ENCODE results near the gene SLC26A1.

SLC26A1 gene

DNA sequence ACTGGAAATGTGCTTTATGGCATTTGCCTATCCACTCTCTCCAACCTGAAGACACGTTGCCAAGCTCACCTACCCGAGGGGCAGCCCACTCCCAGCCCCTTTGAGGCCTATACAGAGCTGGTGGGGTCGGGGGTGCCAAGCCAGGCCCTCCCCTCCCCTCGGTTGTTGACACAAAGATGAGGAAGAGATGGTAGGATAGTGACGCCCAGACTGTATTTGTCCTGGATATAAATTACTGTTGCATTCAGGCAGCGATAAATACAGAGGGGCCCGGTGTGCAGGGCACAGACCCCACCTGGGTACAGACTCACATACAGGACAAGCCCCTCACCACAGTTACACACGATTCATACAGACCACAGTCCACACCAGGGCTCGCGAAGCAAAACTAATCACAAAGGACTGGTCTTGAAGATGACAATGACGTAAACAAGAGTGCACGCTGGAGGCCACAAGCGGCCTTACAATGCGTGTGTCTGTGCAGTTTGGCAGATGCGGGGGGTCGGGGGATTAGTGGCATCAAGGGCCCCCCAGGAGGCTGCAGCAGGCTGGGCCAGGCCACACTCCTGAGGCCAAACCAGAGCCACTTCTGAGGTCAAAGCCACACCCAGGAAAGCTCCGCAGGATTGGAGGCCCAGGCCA, 34.4 kb downstream of the SLC26A1 start:
- no peaks in the 10 kb centered on the region for H3K36me3 ChIP-seq (ENCODE audit: low read length)
- no peaks in the 10 kb centered on the region for H3K9me3 ChIP-seq (ENCODE audit: insufficient read depth, low read length)
- no peak overlapping the region for H3K9ac ChIP-seq (ENCODE audit: low read length)
- H3K4me2 ChIP-seq (ENCODE audit: low read depth, low read length, poor library complexity, severe bottlenecking): no peak overlapping the region
- H3K4me3 ChIP-seq (ENCODE audit: insufficient read depth, low read length, poor library complexity, severe bottlenecking): no peak overlapping the region
- no peaks in the 10 kb centered on the region for H3K79me2 ChIP-seq (ENCODE audit: insufficient read depth, low read length)
- H3K27ac ChIP-seq (ENCODE audit: low read depth, low read length): no peak overlapping the region
- H3K9me2 ChIP-seq (replicated peaks; ENCODE audit: insufficient read depth, low read length): no peaks in the 10 kb centered on the region
- no peaks in the 10 kb centered on the region for H3F3A ChIP-seq (ENCODE audit: insufficient read depth)
- TF ChIP-seq, protein P1, sequence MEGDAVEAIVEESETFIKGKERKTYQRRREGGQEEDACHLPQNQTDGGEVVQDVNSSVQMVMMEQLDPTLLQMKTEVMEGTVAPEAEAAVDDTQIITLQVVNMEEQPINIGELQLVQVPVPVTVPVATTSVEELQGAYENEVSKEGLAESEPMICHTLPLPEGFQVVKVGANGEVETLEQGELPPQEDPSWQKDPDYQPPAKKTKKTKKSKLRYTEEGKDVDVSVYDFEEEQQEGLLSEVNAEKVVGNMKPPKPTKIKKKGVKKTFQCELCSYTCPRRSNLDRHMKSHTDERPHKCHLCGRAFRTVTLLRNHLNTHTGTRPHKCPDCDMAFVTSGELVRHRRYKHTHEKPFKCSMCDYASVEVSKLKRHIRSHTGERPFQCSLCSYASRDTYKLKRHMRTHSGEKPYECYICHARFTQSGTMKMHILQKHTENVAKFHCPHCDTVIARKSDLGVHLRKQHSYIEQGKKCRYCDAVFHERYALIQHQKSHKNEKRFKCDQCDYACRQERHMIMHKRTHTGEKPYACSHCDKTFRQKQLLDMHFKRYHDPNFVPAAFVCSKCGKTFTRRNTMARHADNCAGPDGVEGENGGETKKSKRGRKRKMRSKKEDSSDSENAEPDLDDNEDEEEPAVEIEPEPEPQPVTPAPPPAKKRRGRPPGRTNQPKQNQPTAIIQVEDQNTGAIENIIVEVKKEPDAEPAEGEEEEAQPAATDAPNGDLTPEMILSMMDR (IDR thresholded peaks at IDR 0.05; ENCODE audit: insufficient read depth, low read length, poor library complexity, severe bottlenecking): no peak
- no peak for TF ChIP-seq EZH2phosphoT487 (conservative IDR thresholded peaks at IDR 0.05; ENCODE audit: low read length)
- no peak overlapping the region for H2AFZ ChIP-seq (ENCODE audit: low read depth, low read length, severe bottlenecking)
- H4K20me1 ChIP-seq (ENCODE audit: low read depth, low read length): no peaks in the 10 kb centered on the region
- H3K27me3 ChIP-seq (ENCODE audit: low read length): no peaks in the 10 kb centered on the region

DNA sequence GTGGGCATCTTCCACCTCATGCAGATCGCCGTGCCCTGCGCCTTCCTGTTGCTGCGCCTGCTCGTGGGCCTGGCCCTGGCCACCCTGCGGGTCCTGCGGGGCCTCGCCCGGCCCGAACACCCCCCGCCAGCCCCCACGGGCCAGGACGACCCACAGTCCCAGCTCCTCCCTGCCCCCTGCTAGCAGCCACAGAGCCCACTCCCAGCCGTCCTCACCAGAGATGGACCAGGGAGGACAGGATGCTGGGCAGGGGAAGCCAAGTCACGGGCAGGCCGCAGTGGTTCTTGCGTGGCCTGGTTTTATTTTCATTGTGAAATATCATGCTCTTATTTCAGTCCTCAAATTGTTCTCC, 34.9 kb downstream of the SLC26A1 start:
- Histone ChIP-seq H3K4me2 (ENCODE audit: low read depth, low read length, poor library complexity, severe bottlenecking) (no peak overlapping the region), H3K4me3 (ENCODE audit: insufficient read depth, low read length, poor library complexity, severe bottlenecking) (no peak overlapping the region), H3F3A (ENCODE audit: insufficient read depth) (no peaks in the 10 kb centered on the region), H3K79me2 (ENCODE audit: insufficient read depth, low read length) (no peaks in the 10 kb centered on the region), H2AFZ (ENCODE audit: low read depth, low read length, severe bottlenecking) (no peak overlapping the region), H3K27ac (ENCODE audit: low read depth, low read length) (no peak overlapping the region), H3K27me3 (ENCODE audit: low read length) (no peaks in the 10 kb centered on the region), H3K36me3 (ENCODE audit: low read length) (no peaks in the 10 kb centered on the region), H3K9ac (ENCODE audit: low read length) (no peak overlapping the region), H3K9me2 (replicated peaks; ENCODE audit: insufficient read depth, low read length) (no peaks in the 10 kb centered on the region), H3K9me3 (ENCODE audit: insufficient read depth, low read length) (no peaks in the 10 kb centered on the region), H4K20me1 (ENCODE audit: low read depth, low read length) (no peaks in the 10 kb centered on the region)
- no peak for TF ChIP-seq EZH2phosphoT487 (conservative IDR thresholded peaks at IDR 0.05; ENCODE audit: low read length)
- TF ChIP-seq, protein P1 (IDR thresholded peaks at IDR 0.05; ENCODE audit: insufficient read depth, low read length, poor library complexity, severe bottlenecking): no peak

DNA sequence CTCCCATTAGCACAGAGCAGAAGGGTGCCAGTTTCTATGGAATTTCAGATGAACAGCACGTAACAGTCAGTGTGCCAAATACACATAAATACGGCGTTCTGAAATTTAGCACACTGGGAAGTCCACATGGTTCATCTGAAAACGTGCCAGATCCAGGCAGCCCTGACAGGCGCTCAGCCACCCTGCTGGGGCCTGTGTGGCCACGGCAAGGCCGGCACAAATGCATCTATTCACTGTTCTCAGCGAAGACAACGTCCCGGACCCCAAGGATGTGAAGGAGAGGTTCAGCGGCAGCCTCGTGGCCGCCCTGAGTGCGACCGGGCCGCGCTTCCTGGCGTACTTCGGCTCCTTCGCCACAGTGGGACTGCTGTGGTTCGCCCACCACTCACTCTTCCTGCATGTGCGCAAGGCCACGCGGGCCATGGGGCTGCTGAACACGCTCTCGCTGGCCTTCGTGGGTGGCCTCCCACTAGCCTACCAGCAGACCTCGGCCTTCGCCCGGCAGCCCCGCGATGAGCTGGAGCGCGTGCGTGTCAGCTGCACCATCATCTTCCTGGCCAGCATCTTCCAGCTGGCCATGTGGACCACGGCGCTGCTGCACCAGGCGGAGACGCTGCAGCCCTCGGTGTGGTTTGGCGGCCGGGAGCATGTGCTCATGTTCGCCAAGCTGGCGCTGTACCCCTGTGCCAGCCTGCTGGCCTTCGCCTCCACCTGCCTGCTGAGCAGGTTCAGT, 35.5 kb downstream of the SLC26A1 start:
- no peaks in the 10 kb centered on the region for H4K20me1 ChIP-seq (ENCODE audit: low read depth, low read length)
- H3K79me2 ChIP-seq (ENCODE audit: insufficient read depth, low read length): no peaks in the 10 kb centered on the region
- H3K36me3 ChIP-seq (ENCODE audit: low read length): no peaks in the 10 kb centered on the region

More for the DNA sequence above, 35.5 kb downstream of the SLC26A1 start:
- TF ChIP-seq, protein P1 (IDR thresholded peaks at IDR 0.05; ENCODE audit: insufficient read depth, low read length, poor library complexity, severe bottlenecking): no peak
- TF ChIP-seq EZH2phosphoT487 (conservative IDR thresholded peaks at IDR 0.05; ENCODE audit: low read length): no peak
- Histone ChIP-seq H3K4me2 (ENCODE audit: low read depth, low read length, poor library complexity, severe bottlenecking) (no peak overlapping the region), H3K9ac (ENCODE audit: low read length) (no peak overlapping the region), H3K4me3 (ENCODE audit: insufficient read depth, low read length, poor library complexity, severe bottlenecking) (no peak overlapping the region), H3K27me3 (ENCODE audit: low read length) (no peaks in the 10 kb centered on the region), H3K27ac (ENCODE audit: low read depth, low read length) (no peak overlapping the region), H3K9me3 (ENCODE audit: insufficient read depth, low read length) (no peaks in the 10 kb centered on the region), H2AFZ (ENCODE audit: low read depth, low read length, severe bottlenecking) (no peak overlapping the region), H3F3A (ENCODE audit: insufficient read depth) (no peaks in the 10 kb centered on the region), H3K9me2 (replicated peaks; ENCODE audit: insufficient read depth, low read length) (no peaks in the 10 kb centered on the region)

Measured in SU-DHL-6 (cell line).